K562 (cell line): ENCODE results near the gene FUZ. TPM values are rescaled to one million over a fixed set of nuclear protein-coding genes. Genes with fewer than 3 reads are reported as not detected.
A peak's percentile ranks its signal among the peaks of the same experiment; 100 is the strongest.

Experiments used
- ATAC-seq: fragments of 200-7000 bp; cut with Tn5 transposase; 3 replicates; pipeline ENCODE4 v1.9.1; 2020; ENCODE audit warnings: moderate library complexity
- BruUV-seq: library from RNA; stranded (reverse); fragments of 400-500 nt; replicated peaks from 2 replicates; lab custom pipeline; 2021; lab: Mats Ljungman, UMichigan
- CTCF ChIA-PET: fragments of 300-600 bp; formaldehyde crosslinking; extraction: SDS; loops from one replicate; lab custom pipeline; 2021; ENCODE audit warnings: low intra/inter-chr PET ratio; lab: Yijun Ruan, JAX
- POLR2A ChIA-PET: fragments of 300-600, 350-650 bp; sonication (Branson Sonifier 250); formaldehyde crosslinking; extraction: SDS; loops from one replicate; lab custom pipeline; 2021; ENCODE audit warnings: antibody characterized with exemption, inconsistent platforms; lab: Yijun Ruan, JAX
- DNase-seq, 4 experiments: peaks; one replicate each; pipeline versions ENCODE4 v3.0.0 to v3.0.0-alpha.2; 2011 to 2018; ENCODE audit warnings: low spot score in 3 of 4, mixed read lengths in 3 of 4; ENCODE audit errors: extremely low read depth in 1 of 4
- FAIRE-seq: peaks from 2 replicates; lab custom pipeline; 2011; peaks lifted over from hg19 to GRCh38; lab: Jason Lieb, UNC
- H2AFZ ChIP-seq: 2 replicates; pipeline ENCODE4 v1.6.0; 2011; ENCODE audit warnings: low read depth, low read length, control low read depth, inconsistent platforms
- H3K27ac ChIP-seq: fragments of 200-600 bp; 3 replicates; pipeline ENCODE4 v1.8.0; 2011; ENCODE audit warnings: low read depth, mild to moderate bottlenecking, control low read depth, inconsistent platforms, low read length, moderate library complexity, mixed read lengths; ENCODE audit errors: extremely low read depth
- H3K27me3 ChIP-seq, 2 experiments: fragments of 300-600 bp in 1 of 2; 2 replicates in 1 of 2; 3 replicates in 1 of 2; pipeline versions ENCODE4 v1.6.0 to v1.8.0; 2011; ENCODE audit warnings: inconsistent platforms in 2 of 2, low read length in 2 of 2, mild to moderate bottlenecking in 1 of 2, mixed read lengths in 1 of 2, moderate library complexity in 1 of 2; ENCODE audit not compliant: control insufficient read depth in 2 of 2, insufficient read depth in 2 of 2
- H3K36me3 ChIP-seq: fragments of 300-600 bp; 3 replicates; pipeline ENCODE4 v1.8.0; 2011; ENCODE audit warnings: mild to moderate bottlenecking, low read length, inconsistent platforms; ENCODE audit not compliant: control insufficient read depth, insufficient read depth
- H3K4me1 ChIP-seq, 2 experiments: fragments of 200-600 bp in 1 of 2; replicated peaks in 1 of 2; 2 replicates in 1 of 2; 3 replicates in 1 of 2; pipeline versions ENCODE4 v1.5.1 to v1.8.0; 2011; ENCODE audit warnings: inconsistent platforms in 2 of 2, low read length in 2 of 2, mild to moderate bottlenecking in 1 of 2, mixed read lengths in 1 of 2, moderate library complexity in 1 of 2; ENCODE audit not compliant: control insufficient read depth in 2 of 2, insufficient read depth in 2 of 2
- H3K4me2 ChIP-seq: 2 replicates; pipeline ENCODE4 v1.6.1; 2011; ENCODE audit warnings: low read length, control low read depth, inconsistent platforms, mixed read lengths; ENCODE audit not compliant: insufficient read depth
- H3K4me3 ChIP-seq: fragments of 200-600 bp; sonication (generic), shearing (Covaris generic); 2 replicates; pipeline ENCODE4 v1.5.1; 2016; ENCODE audit warnings: control low read depth, inconsistent platforms
- H3K79me2 ChIP-seq: fragments of 200-600 bp; 3 replicates; pipeline ENCODE4 v1.8.0; 2011; ENCODE audit warnings: low read length, inconsistent platforms; ENCODE audit not compliant: control insufficient read depth, insufficient read depth
- H3K9ac ChIP-seq, 2 experiments: 2 replicates each; pipeline versions ENCODE4 v1.6.0 to v1.6.1; 2011; ENCODE audit warnings: low read depth in 2 of 2, low read length in 2 of 2, control low read depth in 1 of 2, inconsistent platforms in 1 of 2, mild to moderate bottlenecking in 1 of 2, mixed read lengths in 1 of 2; ENCODE audit not compliant: insufficient read depth in 1 of 2
- H3K9me1 ChIP-seq: one replicate; pipeline ENCODE4 v1.6.0; 2011; ENCODE audit warnings: inconsistent platforms, mild to moderate bottlenecking, low read length, moderate library complexity; ENCODE audit not compliant: control insufficient read depth, insufficient read depth
- H3K9me3 ChIP-seq: replicated peaks from 2 replicates; pipeline ENCODE4 v1.5.1; 2011; ENCODE audit warnings: low read depth, low read length, inconsistent platforms; ENCODE audit not compliant: control insufficient read depth, insufficient read depth
- H4K20me1 ChIP-seq: replicated peaks from 2 replicates; pipeline ENCODE4 v1.6.1; 2011; ENCODE audit warnings: low read length, inconsistent platforms, mixed read lengths; ENCODE audit not compliant: control insufficient read depth, insufficient read depth
- ATF7 ChIP-seq: fragments of 450-650 bp; IDR thresholded peaks from 2 replicates; pipeline ENCODE4 v1.7.1; 2014; ENCODE audit warnings: mild to moderate bottlenecking, moderate library complexity
- CBFB ChIP-seq: sonication (generic); formaldehyde crosslinking; IDR thresholded peaks from 2 replicates; pipeline ENCODE4 v1.4.0; 2020; ENCODE audit warnings: mild to moderate bottlenecking, missing genetic modification reagents
- CC2D1A ChIP-seq: fragments of 450-650 bp; IDR thresholded peaks from 2 replicates; pipeline ENCODE4 v1.6.1; 2017; ENCODE audit warnings: mild to moderate bottlenecking
- E2F8 ChIP-seq: fragments of 450-650 bp; IDR thresholded peaks from 2 replicates; pipeline ENCODE4 v1.7.1; 2018; ENCODE audit warnings: mild to moderate bottlenecking, low read depth; ENCODE audit not compliant: partially characterized antibody
- HNRNPLL ChIP-seq: fragments of 200-400 bp; formaldehyde crosslinking; IDR thresholded peaks from 2 replicates; pipeline ENCODE4 v1.6.1; 2017; ENCODE audit warnings: low read length, low read depth, mild to moderate bottlenecking; ENCODE audit not compliant: poor library complexity, severe bottlenecking
- IRF9 ChIP-seq: fragments of 450-650 bp; IDR thresholded peaks from 2 replicates; pipeline ENCODE4 v1.6.1; 2016; ENCODE audit warnings: missing biosample characterization, missing genetic modification characterization
- PHB ChIP-seq: fragments of 250-450 bp; sonication (Bioruptor Pico); IDR thresholded peaks from 2 replicates; pipeline ENCODE4 v1.5.0; 2021
- RBM22 ChIP-seq: fragments of 200-400 bp; formaldehyde crosslinking; IDR thresholded peaks from 2 replicates; pipeline ENCODE4 v1.6.1; 2018; ENCODE audit warnings: low read length, low read depth; ENCODE audit not compliant: poor library complexity, severe bottlenecking
- RBM25 ChIP-seq: fragments of 200-400 bp; formaldehyde crosslinking; IDR thresholded peaks from 2 replicates; pipeline ENCODE4 v1.6.1; 2018; ENCODE audit warnings: low read length, low read depth, moderate library complexity; ENCODE audit not compliant: severe bottlenecking
- UBTF ChIP-seq, 2 experiments: IDR thresholded peaks; 2 replicates each; pipeline ENCODE4 v1.6.1; 2012; ENCODE audit warnings: improper control_type of control experiment in 2 of 2, low read depth in 2 of 2, low read length in 2 of 2, borderline replicate concordance in 1 of 2
- ZFP36 ChIP-seq: fragments of 150-350 bp; IDR thresholded peaks from 2 replicates; pipeline ENCODE4 v1.6.1; 2018; ENCODE audit warnings: low read length, low read depth; ENCODE audit not compliant: partially characterized antibody
- ZKSCAN8 ChIP-seq: fragments of 200-800 bp; sonication (Bioruptor generic); IDR thresholded peaks from 2 replicates; pipeline ENCODE4 v1.6.1; 2016; ENCODE audit warnings: missing genetic modification characterization, missing compliant biosample characterization
- ZNF140 ChIP-seq: fragments of 250-450 bp; sonication (Bioruptor Pico); IDR thresholded peaks from 2 replicates; pipeline ENCODE4 v1.8.0; 2021; ENCODE audit warnings: moderate library complexity, mild to moderate bottlenecking, inconsistent platforms
- ZNF143 ChIP-seq: sonication (generic); formaldehyde crosslinking; IDR thresholded peaks from 2 replicates; pipeline ENCODE4 v1.9.0; 2022; ENCODE audit warnings: mild to moderate bottlenecking, missing genetic modification reagents
- ZNF212 ChIP-seq: fragments of 450-650 bp; formaldehyde crosslinking; IDR thresholded peaks from 2 replicates; pipeline ENCODE4 v1.4.0; 2020; ENCODE audit warnings: mild to moderate bottlenecking
- ZNF778 ChIP-seq: fragments of 450-650 bp; formaldehyde crosslinking; IDR thresholded peaks from 2 replicates; pipeline ENCODE4 v1.4.0; 2020; ENCODE audit warnings: mild to moderate bottlenecking, moderate library complexity
- WGBS: fragments of 100-300 bp; shearing (Covaris generic); methylation state at CpG from one replicate; pipeline ENCODE4 v1.1.6; 2016; ENCODE audit warnings: low coverage, mixed read lengths; ENCODE audit not compliant: insufficient coverage; ENCODE audit errors: missing lambda C conversion rate; 5-methylcytosine and 5-hydroxymethylcytosine counted together
- in situ Hi-C: fragments of 300-500 bp; cut with MboI; formaldehyde crosslinking; loops from 4 replicates; pipeline ENCODE4 v1.15.0; 2018; ENCODE audit warnings: inconsistent platforms, mixed read lengths
- intact Hi-C: fragments of 100-400 bp; cut with micrococcal nuclease; formaldehyde crosslinking; loops from 2 replicates; pipeline ENCODE4 v1.14.2; 2022
- polyA plus RNA-seq, 8 experiments: library from polyadenylated mRNA; depleted of rRNA in 4 of 8; stranded (reverse) in 5 of 8; unstranded in 3 of 8; fragments of >200 nt; fragmentation: Nextera tagmentation in 2 of 8; fragmentation: Illumina TruSeq in 1 of 8; extraction: Ambion mirVana in 2 of 8; extraction: Trizol in 1 of 8; gene quantifications; 2 replicates each; pipeline versions ENCODE4 v1.2.1 to v1.2.3, GENCODE V29; 2011 to 2014; ENCODE audit warnings: inconsistent platforms in 1 of 8, missing spikeins in 1 of 8
- total RNA-seq, 7 experiments: library from RNA; depleted of rRNA in 6 of 7; stranded (reverse); fragments of >200 nt in 6 of 7; fragmentation: Illumina TruSeq in 2 of 7; extraction: Trizol in 2 of 7; gene quantifications; 2 replicates each; pipeline versions ENCODE4 v1.2.1 to v1.2.3, GENCODE V29; 2011 to 2021; ENCODE audit warnings: low replicate concordance in 1 of 7

Gene FUZ
- total and polyA plus RNA-seq, 9 of the 15 experiments (the other 6 are each of a cell fraction or from before 2014, with no cell fraction given) = 0.17 to 7.6 (median 3.6) TPM; not detected in 1

GRCh38 chr19:49779731-49780555 is 33.1 kb downstream of the FUZ start:
- no peak for ATAC-seq
- H2AFZ ChIP-seq = no peak overlapping the region
- peaks cover 2% of the 10 kb centered on the region for H3K9me1 ChIP-seq
- no peak for DNase-seq
- peak overlapping the region in 1 of 2 experiments; percentile 38; a peak in 1 of 4 replicates for H3K9ac ChIP-seq
- no TSS peak for BruUV-seq
- peaks cover 3% of the 10 kb centered on the region; the same call in 1 of the 2 replicates for H4K20me1 ChIP-seq
- no peak overlapping the region for H3K4me2 ChIP-seq
- H3K4me1 ChIP-seq = peaks cover 22 to 37% of the 10 kb centered on the region in 2 experiments
- ChIA-PET CTCF (no interaction called here), POLR2A (no interaction called here)
- no peak overlapping the region for H3K4me3 ChIP-seq
- no peaks in the 10 kb centered on the region for H3K27me3 ChIP-seq
- FAIRE-seq = no peak
- H3K9me3 ChIP-seq = no peaks in the 10 kb centered on the region; the same call in 1 of the 2 replicates
- H3K79me2 ChIP-seq = peaks cover 47% of the 10 kb centered on the region
- H3K36me3 ChIP-seq = peaks cover 65% of the 10 kb centered on the region; the same call in 2 of the 3 replicates
- intact Hi-C loops = no loop called here
- 85% methylated on average over 11 of the region's 11 CpGs for WGBS
- H3K27ac ChIP-seq = no peak overlapping the region
- in situ Hi-C loops = no loop called here
- TF ChIP-seq ZNF212 (CRISPR knock-in tag) (no peak), ZNF143 (CRISPR knock-in tag) (no peak), CC2D1A (no peak), RBM25 (peak; percentile 27), E2F8 (no peak), ZNF140 (no peak), RBM22 (no peak), HNRNPLL (no peak), CBFB (CRISPR knock-in tag) (no peak), ZKSCAN8 (CRISPR knock-in tag) (peak; percentile 54; the same call in 1 of the 2 replicates), ATF7 (no peak), PHB (CRISPR knock-in tag) (no peak), IRF9 (tag) (no peak), UBTF (IDR thresholded peaks at IDR 0.05; ENCODE audit: borderline replicate concordance in 1 of 2, low read depth in 2 of 2, low read length in 2 of 2) (no peak), ZNF778 (CRISPR knock-in tag) (no peak), ZFP36 (peak; percentile 87)
